NCI-H2227 treated with DMSO at 0.1 percent for 48 hours (cell line): ENCODE measurements around the gene CEP95.
A peak's percentile ranks its signal among the peaks of the same experiment; 100 is the strongest.
"Not testable (repeated sequence)": the region's sequence is repeated elsewhere in the genome, so short reads cannot be mapped to it uniquely, and the experiment has no call there.

Experiments used
- DNase-seq: peaks from one replicate; lab custom pipeline; 2025; lab: John Stamatoyannopoulos, UW

The CEP95 gene, protein sequence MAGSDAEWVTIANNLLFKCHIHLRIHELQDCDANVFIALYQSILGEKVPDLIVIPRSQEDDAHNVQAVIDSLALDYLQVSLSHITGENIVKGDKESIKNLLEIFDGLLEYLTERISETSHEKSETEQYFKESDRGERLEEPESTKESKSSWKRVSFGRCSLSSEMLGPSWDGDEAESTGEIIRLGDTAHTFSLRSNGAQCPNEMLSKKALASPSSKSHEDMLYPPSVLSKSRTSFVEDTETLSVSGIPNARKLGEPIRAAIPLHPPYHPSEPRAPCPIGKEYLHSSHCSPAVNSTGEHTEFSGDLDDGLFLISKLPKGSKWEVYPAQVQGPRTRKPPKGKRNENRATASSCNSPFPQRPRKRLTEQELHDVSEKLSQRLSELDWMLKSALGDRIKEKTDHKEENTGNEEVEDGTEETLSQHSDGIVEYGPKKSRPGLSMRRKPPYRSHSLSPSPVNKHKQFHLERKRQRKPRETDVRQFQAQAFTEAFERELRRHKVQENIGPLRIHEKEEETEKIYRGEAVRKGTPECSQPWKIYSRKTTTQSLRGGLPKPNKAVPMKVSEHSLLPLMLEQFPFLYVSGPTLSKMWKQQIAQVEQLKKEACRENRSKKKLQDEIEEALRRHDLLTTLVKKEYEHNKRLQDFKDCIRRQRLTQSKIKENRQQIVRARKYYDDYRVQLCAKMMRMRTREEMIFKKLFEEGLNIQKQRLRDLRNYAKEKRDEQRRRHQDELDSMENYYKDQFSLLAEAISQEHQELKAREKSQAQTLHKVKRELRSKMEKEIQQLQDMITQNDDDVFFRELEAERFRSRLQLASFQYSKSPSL

DNA sequence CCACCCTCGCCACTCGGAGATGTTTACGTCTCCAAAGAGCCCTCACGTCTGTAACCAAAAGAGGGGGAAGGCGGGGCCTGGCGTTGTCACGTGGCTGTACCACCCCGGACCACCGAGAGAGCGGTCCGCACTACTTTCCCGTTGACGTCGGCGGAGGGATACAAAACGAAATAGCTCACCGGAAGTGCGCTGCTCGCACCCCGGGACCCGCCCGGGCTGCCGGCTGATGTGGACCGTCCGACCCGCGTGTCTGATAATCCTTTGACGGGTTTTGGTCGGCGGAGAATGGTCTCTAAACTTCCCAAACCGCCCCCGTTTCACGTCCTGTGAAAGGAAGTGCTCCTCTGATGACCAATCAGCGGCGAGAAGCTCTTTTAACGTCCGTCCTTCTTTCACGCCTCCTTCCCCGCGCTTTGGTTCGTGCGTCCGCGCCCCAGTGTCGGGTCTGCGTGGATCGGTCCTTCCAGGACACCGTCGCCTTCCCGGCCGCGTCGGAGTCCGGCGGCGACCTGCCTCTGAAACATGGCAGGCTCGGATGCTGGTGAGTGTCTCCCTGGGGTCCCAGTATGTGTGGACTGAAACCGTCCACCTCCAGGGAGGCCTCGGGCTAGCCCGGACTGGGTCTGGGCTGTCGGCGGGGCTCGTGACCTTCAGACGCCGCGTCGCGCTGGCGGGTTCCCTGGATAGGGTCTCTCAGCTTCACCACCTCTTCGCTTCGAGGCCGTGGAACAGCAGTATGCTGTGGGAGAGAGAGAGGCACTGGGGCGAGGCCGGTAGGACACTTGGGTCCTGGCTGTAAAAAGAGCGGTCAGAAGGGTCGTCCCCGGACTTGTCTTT, at the start of gene CEP95:
Gene CEP95 (plus strand): TSS at position 402 of the 837 bp plus-strand sequence. CDS start 121 bp downstream, at position 523.
- peak; percentile 99 for DNase-seq

DNA sequence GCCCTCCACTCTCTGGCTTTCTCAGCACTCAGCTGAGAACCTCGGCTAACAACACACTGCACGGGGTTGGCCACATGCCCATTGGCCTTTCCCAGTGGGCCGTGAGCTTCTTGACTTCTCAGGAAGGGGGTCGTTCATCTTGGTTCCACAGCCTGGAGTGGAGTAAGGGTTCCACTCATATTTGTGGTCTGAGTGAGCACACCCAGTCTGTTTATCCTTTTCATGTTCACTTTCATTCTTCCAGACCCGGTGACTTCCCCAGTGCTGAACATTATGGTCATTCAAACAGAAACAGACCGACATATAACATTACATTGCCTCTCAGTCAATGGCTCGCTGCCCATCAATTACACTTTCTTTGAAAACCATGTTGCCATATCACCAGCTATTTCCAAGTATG, 49.6 kb upstream of the CEP95 start:
- DNase-seq = no peak

DNA sequence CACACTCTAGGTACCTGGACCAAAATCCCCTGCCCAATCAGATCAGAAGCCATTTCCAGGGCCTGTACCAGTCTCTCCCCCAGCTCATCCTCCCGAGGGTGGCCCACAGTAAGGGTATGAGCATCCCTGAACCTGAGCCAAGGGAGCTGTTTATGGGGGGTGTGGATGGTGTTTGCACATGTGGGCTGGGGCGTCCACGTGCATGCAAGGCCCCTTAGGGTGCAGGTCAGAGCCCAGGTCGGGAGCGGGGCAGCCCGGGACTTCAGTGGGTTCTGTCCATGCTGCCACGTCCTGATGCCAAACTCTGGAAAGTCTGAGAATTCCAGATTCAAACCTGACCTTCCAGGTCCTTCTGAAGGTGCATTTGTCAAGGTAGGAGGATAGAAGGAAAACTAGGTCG, 48.0 kb upstream of the CEP95 start:
- no peak for DNase-seq

DNA sequence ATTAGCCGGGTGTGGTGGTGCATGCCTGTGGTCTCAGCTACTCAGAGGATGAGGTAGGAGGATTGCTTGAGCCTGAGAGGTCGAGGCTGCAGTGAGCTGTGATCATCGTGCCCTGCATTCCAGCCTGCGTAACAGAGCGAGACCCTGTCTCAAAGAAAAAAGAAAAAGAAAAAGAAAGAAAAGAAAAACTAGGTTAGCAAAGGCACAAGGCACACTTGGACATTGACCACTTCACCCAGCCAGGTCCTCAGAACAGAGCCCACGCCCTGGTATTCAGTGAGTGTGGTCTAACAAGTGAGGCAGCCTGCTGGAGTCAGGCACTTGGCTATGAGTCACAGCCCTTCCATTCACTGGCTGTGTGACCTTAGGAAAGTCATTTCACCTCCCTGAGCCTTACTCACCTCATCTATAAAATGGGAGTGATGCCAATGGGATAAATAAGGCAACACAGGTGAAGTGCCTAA, 47.5 kb upstream of the CEP95 start:
- DNase-seq = no peak

DNA sequence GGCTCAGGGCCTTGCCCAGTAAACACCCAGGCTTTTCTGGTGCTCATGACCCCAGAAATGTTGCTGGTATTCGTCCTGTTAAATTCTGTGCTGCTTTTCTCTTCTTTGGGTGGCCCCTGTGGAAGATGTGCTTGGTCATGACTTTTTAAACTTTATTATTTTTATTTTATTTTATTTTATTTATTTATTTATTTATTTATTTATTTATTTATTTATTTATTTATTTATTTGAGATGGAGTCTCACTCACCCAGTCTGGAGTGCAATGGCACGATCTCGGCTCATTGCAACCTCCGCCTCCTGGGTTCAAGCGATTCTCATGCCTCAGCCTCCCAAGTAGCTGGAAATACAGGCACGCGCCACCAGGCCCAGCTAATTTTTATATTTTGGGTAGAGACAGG, 47.0 kb upstream of the CEP95 start:
- not testable (repeated sequence) for DNase-seq

DNA sequence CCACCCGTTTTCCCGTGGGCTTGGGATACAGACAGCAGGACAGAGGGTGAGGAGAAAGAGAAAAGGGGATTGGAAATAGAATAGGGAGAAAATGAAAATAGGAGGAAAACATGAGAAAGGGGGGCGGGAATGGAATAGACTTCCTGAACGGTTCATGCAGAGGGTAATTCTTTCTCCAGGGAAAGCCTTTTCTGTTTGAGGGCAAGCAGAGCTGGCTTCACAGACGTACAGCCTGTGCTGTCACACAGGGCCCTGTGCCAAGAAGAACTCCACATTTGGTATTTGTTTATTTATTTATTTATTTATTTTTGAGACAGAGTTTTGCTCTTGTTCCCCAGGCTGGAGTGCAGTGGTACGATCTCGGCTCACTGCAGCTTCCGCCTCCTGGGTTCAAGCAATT, 45.8 kb upstream of the CEP95 start:
- no peak for DNase-seq

DNA sequence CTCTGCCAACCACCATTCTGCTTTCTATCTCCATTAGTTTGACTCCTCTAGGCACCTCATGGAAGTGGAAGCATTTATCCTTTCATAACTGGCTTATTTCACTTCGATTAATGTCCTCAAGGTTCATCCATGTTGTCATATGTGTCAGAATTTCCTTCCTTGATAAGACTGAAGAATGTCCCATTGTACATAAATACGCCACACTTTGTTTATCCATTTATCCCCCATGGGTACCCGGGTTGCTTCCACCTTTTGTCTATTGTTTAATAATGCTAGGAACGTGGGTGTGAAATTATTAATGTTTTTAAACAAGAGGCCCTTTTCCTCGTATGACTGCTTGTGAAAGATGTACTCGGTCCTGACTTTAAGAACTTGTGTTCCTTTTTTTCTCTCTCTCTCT, 45.0 kb upstream of the CEP95 start:
- no peak for DNase-seq

DNA sequence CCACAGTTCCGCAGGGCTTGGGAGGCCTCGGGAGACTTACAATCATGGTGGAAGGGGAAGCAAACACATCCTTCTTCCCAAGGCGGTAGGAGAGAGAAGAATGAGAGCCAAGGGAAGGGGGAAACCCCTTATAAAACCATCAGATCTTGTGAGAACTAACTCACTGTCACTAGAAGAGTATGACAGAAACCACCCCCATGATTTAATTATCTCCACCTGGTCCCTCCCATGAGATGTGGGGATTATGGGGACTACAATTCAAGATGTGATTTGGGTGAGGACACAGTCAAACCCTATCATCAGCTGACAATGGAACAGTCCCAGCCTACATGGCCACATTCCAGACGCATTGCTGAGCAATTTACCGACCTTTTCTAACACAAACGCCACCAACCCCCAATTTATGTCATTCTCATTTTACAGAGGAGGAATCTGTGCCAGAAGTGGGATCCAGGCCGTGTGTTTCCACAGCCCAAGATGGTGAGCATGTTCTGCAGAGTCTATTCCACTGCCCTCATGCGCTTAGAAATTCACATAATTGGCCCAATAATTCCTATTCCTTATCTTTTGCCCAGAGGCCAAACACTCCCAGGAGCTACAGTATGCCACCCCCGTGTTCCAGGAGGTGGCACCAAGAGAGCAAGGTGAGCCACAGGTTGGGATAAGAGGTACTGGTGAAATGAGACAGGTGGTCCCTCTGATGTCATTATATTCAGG, 40.6 kb upstream of the CEP95 start:
- DNase-seq = no peak

DNA sequence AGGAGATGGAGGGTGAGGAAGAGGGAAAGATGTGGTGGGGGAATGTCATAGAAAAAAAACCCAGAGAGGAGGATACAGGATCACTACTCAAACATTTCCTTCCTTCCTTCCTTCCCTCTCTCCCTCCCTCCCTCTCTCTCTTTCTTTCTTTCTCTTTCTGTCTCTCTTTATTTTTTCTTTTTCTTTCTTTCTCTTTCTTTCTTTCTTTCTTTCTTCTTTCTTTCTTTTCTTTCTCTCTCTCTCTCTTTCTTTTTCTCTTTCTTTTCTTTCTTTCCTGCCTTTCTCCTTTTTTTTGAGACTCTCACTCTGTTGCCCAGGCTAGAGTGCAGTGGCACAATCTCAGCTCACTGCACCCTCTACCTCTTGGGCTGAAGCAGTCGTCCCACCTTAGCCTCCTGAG, 39.9 kb upstream of the CEP95 start:
- not testable (repeated sequence) for DNase-seq

DNA sequence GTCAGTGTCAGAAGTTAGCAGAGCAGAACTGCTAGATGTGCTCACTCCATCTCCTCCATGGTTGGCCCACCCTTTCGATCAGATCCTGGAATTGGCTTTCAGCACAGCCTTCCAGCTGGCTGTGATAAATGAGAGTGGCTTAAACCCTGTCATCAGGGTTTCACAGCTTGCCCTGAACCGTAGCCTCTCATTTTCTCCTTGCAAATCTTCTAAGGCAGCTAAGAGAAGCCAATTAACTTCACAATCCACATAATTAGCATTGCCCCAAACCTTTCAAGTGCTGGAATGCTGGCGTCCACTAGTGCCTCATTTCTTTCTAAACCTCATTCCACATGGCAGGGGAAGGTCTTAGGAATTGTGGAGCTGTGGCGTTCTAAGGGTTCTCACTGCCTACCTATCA, 36.2 kb upstream of the CEP95 start:
- peak; percentile 60 for DNase-seq

DNA sequence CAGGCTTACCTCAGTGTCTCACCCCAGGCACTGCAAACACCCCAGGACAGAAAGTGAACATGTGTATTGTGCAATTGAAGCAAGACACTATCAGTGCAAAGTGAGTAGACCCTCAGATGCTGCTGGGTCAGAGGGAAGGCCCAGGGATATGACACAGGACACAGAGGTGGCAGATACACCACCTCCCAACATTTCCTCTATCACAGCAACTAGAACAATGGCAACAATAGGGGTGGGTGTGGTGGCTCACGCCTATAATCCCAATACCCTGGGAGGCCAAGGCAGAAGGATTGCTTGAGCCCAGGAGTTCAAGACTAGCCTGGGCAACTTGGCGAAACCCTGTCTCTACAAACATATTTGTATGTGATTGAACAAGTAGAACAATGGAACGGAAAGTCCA, 35.3 kb upstream of the CEP95 start:
- no peak for DNase-seq

DNA sequence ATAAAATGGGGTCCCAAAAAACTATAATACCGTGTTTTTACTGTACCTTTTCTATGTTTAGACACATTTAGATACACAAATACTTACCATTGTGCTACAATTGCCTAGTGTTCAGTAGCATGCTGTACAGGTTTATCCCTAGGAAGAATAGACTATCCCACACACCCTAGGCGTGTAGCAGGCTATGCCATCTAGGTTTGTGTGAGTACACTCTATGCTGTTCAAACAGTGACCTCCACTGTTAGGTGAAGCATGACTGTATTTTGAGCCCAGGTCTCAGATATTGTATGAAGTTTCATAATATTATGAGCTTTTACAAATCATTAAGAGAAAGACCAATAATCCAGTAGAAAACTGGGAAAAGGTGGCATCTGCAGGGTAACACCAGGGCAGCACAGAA, 34.2 kb upstream of the CEP95 start:
- no peak for DNase-seq

DNA sequence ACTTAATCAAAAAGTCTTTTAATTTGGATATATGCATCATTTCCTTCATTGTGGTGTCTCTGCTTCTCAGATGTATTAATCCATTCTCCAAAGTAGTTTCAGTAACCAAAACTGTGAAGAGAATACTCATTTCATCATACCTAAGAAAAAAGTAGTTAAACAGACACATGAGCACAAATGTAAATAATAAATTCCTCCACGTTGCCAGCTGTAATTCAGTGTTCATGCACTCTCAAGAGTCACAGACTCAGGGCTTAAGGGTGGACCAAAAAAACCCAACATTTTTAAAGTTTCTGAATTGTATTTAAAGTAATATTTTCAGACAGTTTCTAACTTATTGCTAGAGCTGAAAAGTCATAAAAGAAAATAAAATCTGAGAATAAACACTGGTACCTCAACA, 28.9 kb upstream of the CEP95 start:
- DNase-seq = no peak

DNA sequence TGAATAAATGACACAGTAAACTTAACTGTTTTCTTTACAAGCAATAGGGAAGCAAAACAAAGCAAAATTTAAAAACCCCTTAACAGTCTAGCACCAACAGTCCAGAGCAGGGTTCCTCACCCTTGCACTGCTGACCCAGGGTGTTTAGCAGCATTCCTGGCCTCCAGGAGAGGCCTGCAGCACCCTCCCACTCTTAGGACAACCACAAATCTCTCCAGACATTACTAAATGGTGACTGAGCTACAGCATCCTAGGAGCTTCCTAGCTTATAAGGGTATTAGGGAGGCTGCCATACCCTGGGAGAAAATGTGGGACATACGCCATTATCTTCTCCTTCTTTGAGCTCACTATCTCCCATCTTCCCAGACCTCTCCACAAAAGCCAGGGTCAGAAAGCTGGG, 25.8 kb upstream of the CEP95 start:
- no peak for DNase-seq

DNA sequence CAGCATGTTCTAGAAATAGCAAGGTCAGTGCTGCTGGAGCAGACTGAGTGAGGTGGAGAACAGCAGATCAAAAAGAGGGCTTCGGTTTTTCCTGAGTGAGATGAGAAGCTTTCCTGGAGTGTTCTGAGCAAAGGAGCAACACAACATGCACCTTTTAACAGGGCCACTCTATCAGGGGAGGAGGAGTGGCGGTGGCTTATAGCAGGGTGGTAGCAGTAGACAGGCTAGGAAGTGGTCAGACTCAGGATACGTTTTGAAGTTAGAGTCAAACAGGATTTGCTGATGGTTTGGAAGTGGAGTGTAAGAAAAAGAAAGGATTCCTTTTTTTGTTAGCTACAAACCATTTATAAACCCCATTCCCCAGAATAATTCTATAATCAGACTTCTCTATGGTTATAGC, 22.4 kb upstream of the CEP95 start:
- DNase-seq = no peak

DNA sequence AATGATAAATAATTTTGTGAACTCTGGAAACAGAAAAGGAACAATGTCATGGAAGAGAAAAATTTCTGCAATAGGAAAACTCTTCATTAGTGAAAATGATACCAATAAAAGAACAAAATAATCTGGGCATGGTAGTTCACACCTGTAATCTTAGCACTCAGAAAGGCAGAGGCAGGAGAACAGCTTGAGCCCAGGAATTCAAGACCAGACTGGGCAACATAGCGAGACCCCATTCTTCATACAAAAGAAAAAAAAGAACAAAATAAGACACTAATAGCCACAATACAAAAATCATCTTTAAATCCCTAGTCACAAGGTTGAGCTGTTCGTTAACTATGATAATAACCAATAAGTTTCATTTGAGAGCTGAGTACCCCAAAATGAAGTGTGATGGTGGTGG, 18.5 kb upstream of the CEP95 start:
- DNase-seq = no peak

DNA sequence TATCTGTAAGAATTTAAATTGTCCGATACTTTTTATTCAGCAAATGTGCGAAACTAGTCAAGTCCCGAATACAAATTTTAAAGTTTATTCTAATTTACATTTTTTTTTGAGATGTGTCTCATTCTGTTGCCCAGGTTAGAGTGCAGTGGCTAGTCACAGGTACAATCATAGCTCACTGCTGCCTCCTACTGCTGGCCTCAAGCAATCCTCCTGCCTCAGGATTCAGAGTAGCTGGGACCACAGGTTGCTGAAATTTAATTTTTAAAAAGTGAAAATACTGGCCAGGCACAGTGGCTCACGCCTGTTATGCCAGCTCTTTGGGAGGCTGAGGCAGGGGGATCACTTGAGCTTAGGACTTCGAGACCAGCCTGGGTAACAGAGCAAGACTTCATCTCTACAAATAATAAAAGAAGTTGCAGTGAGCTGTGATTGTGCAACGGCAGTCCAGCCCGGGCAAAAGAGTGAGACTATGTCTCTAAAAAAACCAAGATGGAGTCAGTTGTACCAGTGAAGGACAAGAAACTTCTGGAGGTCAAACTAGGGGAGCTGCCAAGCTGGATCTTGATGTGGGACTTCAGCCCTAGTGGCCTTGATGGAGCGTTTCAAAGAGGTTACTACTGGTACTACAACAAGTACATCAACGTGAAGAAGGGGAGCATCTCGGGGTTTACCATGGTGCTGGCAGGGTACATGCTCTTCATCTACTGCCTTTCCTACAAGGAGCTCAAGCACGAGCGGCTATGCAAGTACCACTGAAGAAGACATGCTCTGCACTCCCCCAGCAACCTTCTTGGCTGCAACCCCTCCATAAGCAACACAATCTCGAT, 15.5 kb upstream of the CEP95 start:
- no peak for DNase-seq

DNA sequence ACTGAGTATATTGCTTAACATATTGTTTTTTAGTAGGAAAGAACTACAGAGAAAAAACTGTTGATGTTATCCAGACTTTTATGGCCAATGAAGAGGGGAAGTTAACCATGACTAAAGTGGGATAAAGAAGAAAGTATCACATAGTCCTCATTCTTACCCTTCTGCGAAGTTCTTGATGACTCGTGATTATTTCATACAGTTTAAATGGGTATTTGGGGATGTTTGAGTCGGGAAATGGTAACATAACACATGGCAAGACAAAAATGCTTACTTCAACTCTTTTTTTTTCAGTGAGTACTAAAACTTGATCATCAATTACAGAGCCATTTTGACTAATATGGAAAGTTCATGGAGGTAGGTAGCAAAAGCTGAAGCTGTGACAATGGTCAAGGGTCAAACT, 14.8 kb upstream of the CEP95 start:
- DNase-seq = no peak

DNA sequence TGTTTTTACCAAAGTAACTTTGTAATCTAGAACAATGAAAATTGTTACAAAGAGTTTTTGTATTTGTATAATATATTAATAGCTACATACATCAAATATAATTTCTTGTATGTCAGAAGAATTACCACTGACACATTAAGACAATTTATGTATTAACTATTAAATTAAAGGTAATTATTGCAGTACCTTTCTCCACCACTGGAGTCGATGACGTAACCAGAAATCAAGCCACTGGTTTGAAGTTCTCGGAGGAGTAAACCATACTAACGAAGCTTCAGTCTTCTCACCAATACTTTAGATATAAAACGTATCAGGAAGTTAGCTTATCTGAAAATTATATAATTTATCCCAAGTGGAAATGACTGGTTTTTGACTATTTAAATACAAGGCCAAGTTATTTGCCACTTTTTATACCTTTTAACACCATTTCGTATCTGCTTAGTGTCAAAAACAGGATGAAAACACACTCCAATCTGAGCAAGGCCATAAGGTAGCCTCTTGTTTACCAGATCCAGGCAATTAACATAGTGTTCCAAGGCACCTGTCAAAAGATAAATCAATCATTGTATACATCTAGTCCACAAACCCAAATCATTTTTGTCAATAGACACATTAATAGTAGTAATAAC, 14.2 kb upstream of the CEP95 start:
- no peak for DNase-seq

DNA sequence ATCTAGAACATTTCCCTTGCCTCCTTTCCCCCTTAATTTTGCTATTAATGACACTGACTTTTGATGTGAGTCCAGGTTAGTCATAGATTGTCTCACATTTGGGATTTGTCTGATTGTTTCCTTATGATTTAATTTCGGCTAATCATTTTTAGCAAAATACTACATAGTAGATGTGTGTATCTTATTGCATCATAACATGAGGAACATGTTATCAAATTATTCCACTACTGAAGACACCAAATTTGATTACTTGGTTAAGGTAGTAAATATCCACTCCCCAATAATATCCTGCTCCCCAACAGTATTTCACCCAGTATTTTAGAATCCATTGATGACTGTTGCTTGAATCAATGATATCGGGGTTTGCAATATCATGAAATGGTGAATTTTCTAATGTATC, 12.7 kb upstream of the CEP95 start:
- no peak for DNase-seq
